Karpas-422 (cell line): ENCODE measurements around the gene TTC3. TPM values are rescaled to one million over a fixed set of nuclear protein-coding genes. Genes with fewer than 3 reads are reported as not detected.
"Not testable (repeated sequence)": the region's sequence is repeated elsewhere in the genome, so short reads cannot be mapped to it uniquely, and the experiment has no call there.

Source experiments
- DNase-seq: peaks from one replicate; pipeline ENCODE4 v3.0.0-alpha.2; 2015
- H2AFZ ChIP-seq: fragments of 200-600 bp; sonication (generic); 2 replicates; pipeline ENCODE4 v1.6.1; 2014; ENCODE audit warnings: antibody characterized with exemption, low read length, mixed read lengths
- H3K27ac ChIP-seq: fragments of 200-600 bp; sonication (generic); 2 replicates; pipeline ENCODE4 v1.5.1; 2014; ENCODE audit warnings: mild to moderate bottlenecking, low read length, moderate library complexity
- H3K27me3 ChIP-seq: fragments of 200-600 bp; sonication (generic); 2 replicates; pipeline ENCODE4 v1.6.1; 2014; ENCODE audit warnings: low read length, mixed read lengths
- H3K36me3 ChIP-seq: fragments of 200-600 bp; sonication (generic); 2 replicates; pipeline ENCODE4 v1.6.1; 2014; ENCODE audit warnings: low read length, mixed read lengths; ENCODE audit not compliant: insufficient read depth
- H3K4me1 ChIP-seq: fragments of 200-600 bp; sonication (generic); 2 replicates; pipeline ENCODE4 v1.6.1; 2014; ENCODE audit warnings: mild to moderate bottlenecking, low read length, mixed read lengths
- H3K4me2 ChIP-seq: fragments of 200-600 bp; sonication (generic); 2 replicates; pipeline ENCODE4 v1.6.1; 2014; ENCODE audit warnings: low read length, low read depth, mild to moderate bottlenecking; ENCODE audit not compliant: poor library complexity, severe bottlenecking
- H3K4me3 ChIP-seq: fragments of 200-600 bp; sonication (generic); 2 replicates; pipeline ENCODE4 v1.5.1; 2014; ENCODE audit warnings: mild to moderate bottlenecking, antibody characterized with exemption, low read length, mixed read lengths
- H3K79me2 ChIP-seq: fragments of 200-600 bp; sonication (generic); 2 replicates; pipeline ENCODE4 v1.6.1; 2014; ENCODE audit warnings: mild to moderate bottlenecking, low read length, mixed read lengths
- H3K9ac ChIP-seq: fragments of 200-600 bp; sonication (generic); 2 replicates; pipeline ENCODE4 v1.6.0; 2014; ENCODE audit warnings: low read length
- H3K9me2 ChIP-seq: fragments of 200-600 bp; sonication (generic), shearing (Covaris generic); replicated peaks from 2 replicates; pipeline ENCODE4 v1.6.0; 2014; ENCODE audit warnings: mild to moderate bottlenecking, low read length, moderate library complexity; ENCODE audit not compliant: insufficient read depth
- H3K9me3 ChIP-seq: fragments of 300-700, 200-600 bp; sonication (generic); 2 replicates; pipeline ENCODE4 v1.6.1; 2014; ENCODE audit warnings: low read length, mixed read lengths
- H4K20me1 ChIP-seq: fragments of 200-600 bp; sonication (generic); 2 replicates; pipeline ENCODE4 v1.6.1; 2014; ENCODE audit warnings: mild to moderate bottlenecking, antibody characterized with exemption, low read length, low read depth; ENCODE audit not compliant: insufficient read depth
- total RNA-seq: library from RNA; depleted of rRNA; stranded (reverse); fragments of >200 nt; shearing (Covaris generic); gene quantifications from 2 replicates; pipeline ENCODE4 v1.2.3, GENCODE V29; 2014; ENCODE audit warnings: low replicate concordance

Gene TTC3
- total RNA-seq, 1 experiment from 2014 or later, result 204 TPM

DNA sequence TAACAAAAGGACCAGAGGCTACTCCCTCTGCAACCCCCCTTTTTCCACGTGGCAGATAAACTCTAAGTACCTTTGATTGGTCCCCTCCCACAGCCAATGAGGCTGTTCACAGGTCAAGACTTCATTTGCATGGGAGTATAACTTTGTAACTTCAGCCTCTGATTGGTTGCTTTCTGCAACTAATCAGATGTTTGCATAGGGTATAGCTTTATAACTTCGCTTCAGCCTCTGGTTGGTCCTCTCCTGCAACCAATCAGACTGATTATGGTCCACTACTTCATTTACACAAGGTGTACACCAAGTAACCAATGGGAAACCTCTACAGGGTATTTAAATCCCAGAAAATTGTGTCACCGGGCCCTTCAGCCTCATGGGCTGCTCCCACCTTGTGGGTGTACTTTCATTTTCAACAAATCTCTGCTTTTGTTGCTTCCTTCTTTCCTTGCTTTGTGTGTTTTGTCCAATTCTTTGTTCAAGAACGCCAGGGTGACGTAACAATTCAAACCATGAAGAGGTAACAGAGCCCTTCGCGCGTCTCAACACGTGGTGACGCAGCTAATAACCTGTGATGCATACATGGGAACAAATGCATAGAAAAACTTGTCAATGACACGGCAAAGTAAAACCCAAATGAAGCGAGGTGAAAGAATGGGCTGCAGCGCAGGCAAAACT is 146.8 kb downstream of the TTC3 start:
- H3K4me3 ChIP-seq, result peak overlapping the region; percentile 80
- no peaks in the 10 kb centered on the region for H3K9me3 ChIP-seq
- peak; percentile 66 for DNase-seq
- peak overlapping the region; percentile 96 for H3K4me2 ChIP-seq
- H3K27me3 ChIP-seq, result no peaks in the 10 kb centered on the region
- 0 out of 2 replicates have a peak, but pooled peaks cover under 1% of the 10 kb centered on the region for H4K20me1 ChIP-seq
- peaks cover 28% of the 10 kb centered on the region for H3K36me3 ChIP-seq
- peaks cover 25% of the 10 kb centered on the region for H3K4me1 ChIP-seq
- no peaks in the 10 kb centered on the region for H3K9me2 ChIP-seq
- H3K27ac ChIP-seq, result peak overlapping the region; percentile 78
- peaks cover 37% of the 10 kb centered on the region for H3K79me2 ChIP-seq
- H2AFZ ChIP-seq, result no peak overlapping the region; the same call in 1 of the 2 replicates
- peak overlapping the region; percentile 85 for H3K9ac ChIP-seq

DNA sequence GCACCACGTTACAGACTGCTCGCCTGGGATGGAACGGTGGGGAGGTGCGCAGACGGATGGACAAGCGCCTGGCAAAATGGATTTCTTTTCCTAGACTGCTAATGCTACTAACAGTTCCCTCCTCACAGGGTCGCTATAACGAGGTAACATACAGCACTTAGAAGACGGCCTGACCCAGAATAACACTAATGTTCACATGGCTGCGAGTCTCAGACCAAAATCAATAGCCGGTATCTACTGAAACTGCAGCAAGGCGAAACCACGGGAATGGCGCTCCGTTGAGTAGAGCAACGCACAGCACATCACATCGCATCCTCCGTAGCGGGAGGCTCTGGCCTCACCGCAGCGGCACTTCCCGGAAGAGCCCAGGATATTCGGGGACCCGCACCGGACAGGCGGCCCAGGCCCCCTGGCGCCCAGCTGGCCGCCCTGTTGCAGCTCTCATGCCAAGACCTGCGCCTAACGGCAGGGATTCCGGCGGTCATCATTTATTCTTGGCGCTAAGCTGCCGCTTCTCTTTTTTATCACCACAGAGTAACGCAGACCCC is 147.5 kb downstream of the TTC3 start:
- H3K9me3 ChIP-seq, result no peaks in the 10 kb centered on the region
- peak overlapping the region; percentile 80 for H3K4me3 ChIP-seq
- H4K20me1 ChIP-seq, result 0 out of 2 replicates have a peak, but pooled peaks cover 7% of the 10 kb centered on the region
- no peaks in the 10 kb centered on the region for H3K27me3 ChIP-seq
- peaks cover 43% of the 10 kb centered on the region for H3K79me2 ChIP-seq
- H3K9me2 ChIP-seq, result no peaks in the 10 kb centered on the region
- H3K27ac ChIP-seq, result peak overlapping the region; percentile 78
- DNase-seq, result no peak
- H3K4me2 ChIP-seq, result peak overlapping the region; percentile 96
- peaks cover 34% of the 10 kb centered on the region for H3K36me3 ChIP-seq
- peak overlapping the region; percentile 72; the same call in 1 of the 2 replicates for H2AFZ ChIP-seq
- H3K9ac ChIP-seq, result peak overlapping the region; percentile 85
- peaks cover 25% of the 10 kb centered on the region for H3K4me1 ChIP-seq

DNA sequence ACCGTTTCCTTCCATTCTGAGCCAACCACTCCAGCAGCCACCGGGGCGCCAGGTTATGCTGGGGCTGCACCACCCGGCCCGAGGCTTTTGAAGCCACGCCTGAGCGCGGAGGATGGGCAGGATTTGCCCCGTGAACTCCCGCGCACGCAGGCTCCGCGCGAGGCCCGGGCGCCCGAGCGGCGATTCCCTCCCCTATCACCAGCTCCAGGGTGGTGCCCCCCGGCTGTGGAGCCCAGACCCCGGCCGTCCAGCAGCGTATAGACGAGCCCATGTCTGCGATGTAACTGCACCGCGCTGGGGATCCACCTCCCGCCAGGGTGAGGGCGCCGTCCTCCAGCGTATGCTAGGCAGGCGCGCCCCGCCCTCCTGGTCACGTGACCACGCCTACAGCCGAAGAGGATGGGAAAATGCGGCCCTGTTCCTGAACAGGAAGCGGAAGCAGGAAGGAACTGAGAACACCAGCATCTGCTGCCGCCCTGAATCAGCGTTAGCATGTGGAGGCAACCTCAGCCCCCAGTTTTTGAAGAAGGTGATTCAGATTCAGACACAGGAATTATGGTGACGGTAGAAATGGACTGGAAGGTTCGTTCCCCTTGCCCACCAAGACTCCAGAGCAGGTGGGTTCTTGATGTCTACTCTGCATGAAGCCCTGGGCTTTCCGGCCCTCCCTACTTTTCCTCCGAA is 148.1 kb downstream of the TTC3 start:
- Histone ChIP-seq H2AFZ (peak overlapping the region; percentile 72; the same call in 1 of the 2 replicates), H3K27me3 (no peaks in the 10 kb centered on the region), H3K4me3 (peak overlapping the region; percentile 80), H3K36me3 (peaks cover 41% of the 10 kb centered on the region), H3K4me2 (peak overlapping the region; percentile 96), H3K9me2 (no peaks in the 10 kb centered on the region), H3K27ac (peak overlapping the region; percentile 78), H3K9ac (peak overlapping the region; percentile 85), H3K79me2 (peaks cover 49% of the 10 kb centered on the region), H3K9me3 (no peaks in the 10 kb centered on the region), H4K20me1 (0 out of 2 replicates have a peak, but pooled peaks cover 9% of the 10 kb centered on the region), H3K4me1 (peaks cover 25% of the 10 kb centered on the region)
- peak; percentile 99 for DNase-seq

DNA sequence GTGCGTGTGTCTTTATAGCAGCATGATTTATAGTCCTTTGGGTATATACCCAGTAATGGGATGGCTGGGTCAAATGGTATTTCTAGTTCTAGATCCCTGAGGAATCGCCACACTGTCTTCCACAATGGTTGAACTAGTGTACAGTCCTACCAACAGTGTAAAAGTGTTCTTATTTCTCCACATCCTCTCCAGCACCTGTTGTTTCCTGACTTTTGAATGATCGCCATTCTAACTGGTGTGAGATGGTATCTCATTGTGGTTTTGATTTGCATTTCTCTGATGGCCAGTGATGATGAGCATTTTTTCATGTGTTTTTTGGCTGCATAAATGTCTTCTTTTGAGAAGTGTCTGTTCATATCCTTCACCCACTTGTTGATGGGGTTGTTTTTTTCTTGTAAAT is 149.2 kb downstream of the TTC3 start:
- not testable (repeated sequence) for H3K9me3 ChIP-seq, H3K9ac ChIP-seq, H3K4me3 ChIP-seq, H3K4me2 ChIP-seq, H2AFZ ChIP-seq, DNase-seq, H4K20me1 ChIP-seq, H3K27ac ChIP-seq, H3K9me2 ChIP-seq, H3K27me3 ChIP-seq
- H3K79me2 ChIP-seq, result peaks cover 60% of the 10 kb centered on the region
- H3K36me3 ChIP-seq, result peaks cover 50% of the 10 kb centered on the region
- H3K4me1 ChIP-seq, result peaks cover 25% of the 10 kb centered on the region

DNA sequence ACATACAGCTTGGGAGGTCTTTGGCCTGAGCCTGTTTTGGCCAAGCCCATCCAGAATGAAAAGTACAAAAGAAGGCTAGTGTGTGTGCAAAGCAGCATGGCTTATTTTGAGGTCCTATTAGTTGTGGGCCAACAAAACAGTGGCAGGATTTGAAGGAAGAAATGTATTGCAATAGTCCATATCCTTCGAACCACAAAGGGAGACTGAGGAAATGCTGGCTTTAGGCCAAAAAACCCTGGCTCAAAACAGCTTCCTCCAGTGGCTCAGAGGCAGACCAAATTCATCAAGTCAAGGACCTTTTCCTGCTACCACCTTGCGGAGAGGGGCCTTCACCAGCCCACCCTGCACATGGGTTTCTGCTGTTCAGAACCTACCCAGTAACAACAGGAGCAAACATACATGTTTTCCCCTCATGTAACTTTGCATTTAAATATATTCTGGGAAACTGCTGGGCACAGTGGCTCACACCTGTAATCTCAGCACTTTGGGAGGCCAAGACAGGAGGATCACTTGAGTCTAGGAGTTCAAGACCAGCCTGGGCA is 150.8 kb downstream of the TTC3 start:
- no peaks in the 10 kb centered on the region for H3K9me3 ChIP-seq
- no peak overlapping the region for H3K4me3 ChIP-seq
- H2AFZ ChIP-seq, result no peak overlapping the region
- H3K9me2 ChIP-seq, result no peaks in the 10 kb centered on the region
- H4K20me1 ChIP-seq, result 0 out of 2 replicates have a peak, but pooled peaks cover 9% of the 10 kb centered on the region
- peaks cover 46% of the 10 kb centered on the region for H3K36me3 ChIP-seq
- peaks cover 72% of the 10 kb centered on the region for H3K79me2 ChIP-seq
- no peak overlapping the region for H3K9ac ChIP-seq
- H3K4me2 ChIP-seq, result no peak overlapping the region
- H3K27me3 ChIP-seq, result no peaks in the 10 kb centered on the region
- H3K27ac ChIP-seq, result no peak overlapping the region
- DNase-seq, result no peak
- H3K4me1 ChIP-seq, result peaks cover 25% of the 10 kb centered on the region

DNA sequence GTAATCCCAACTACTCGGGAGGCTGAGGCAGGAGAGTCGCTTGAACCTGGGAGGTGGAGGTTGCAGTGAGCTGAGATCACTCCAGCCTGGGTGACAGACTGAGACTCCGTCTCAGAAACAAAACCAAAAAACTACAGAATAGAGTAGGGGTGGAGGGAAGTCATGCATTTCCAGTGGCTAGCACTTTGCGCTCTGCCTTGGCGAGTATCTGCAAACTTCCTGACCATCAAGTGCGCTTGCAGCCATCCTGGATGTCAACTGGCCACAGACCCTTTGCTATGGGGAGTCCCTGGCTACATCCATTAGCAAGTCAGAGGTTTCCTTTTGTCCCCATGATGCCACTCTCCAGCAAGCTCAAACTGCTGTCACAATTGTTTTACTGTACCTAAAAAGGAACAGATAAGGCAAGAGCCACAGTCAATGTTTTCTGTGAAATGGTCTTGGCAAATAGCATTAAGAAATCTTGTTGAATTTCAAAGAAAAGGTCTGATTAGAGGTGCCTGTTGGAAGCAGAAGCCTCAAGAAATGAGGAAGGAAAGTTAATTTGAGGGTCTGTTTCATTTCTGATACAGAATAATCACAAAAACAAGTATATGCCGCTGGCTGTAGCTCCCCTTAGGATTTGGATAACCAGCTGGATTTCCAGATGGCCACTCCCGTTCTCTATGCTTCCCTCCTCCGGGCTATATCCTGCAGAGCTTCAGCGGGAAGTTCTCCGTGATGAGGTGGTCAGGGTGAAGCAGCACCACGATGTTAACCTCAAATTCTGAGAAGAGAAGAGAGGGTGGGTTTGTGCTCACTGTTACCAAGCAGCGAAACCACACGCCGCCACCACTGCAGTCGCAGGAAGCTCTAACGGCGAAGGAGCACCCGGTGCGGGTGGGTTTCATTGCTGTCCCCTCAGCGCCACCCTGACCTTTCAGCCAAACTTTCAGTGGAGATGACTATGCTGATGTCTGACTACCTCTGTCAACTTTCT is 152.1 kb downstream of the TTC3 start:
- Histone ChIP-seq H3K79me2 (peaks cover 81% of the 10 kb centered on the region), H3K27ac (no peak overlapping the region), H3K27me3 (no peaks in the 10 kb centered on the region), H3K9me2 (no peaks in the 10 kb centered on the region), H3K4me3 (no peak overlapping the region), H3K36me3 (peaks cover 46% of the 10 kb centered on the region), H3K4me1 (peaks cover 19% of the 10 kb centered on the region), H4K20me1 (0 out of 2 replicates have a peak, but pooled peaks cover 9% of the 10 kb centered on the region), H3K9me3 (no peaks in the 10 kb centered on the region), H2AFZ (no peak overlapping the region), H3K9ac (no peak overlapping the region), H3K4me2 (no peak overlapping the region)
- DNase-seq, result no peak

DNA sequence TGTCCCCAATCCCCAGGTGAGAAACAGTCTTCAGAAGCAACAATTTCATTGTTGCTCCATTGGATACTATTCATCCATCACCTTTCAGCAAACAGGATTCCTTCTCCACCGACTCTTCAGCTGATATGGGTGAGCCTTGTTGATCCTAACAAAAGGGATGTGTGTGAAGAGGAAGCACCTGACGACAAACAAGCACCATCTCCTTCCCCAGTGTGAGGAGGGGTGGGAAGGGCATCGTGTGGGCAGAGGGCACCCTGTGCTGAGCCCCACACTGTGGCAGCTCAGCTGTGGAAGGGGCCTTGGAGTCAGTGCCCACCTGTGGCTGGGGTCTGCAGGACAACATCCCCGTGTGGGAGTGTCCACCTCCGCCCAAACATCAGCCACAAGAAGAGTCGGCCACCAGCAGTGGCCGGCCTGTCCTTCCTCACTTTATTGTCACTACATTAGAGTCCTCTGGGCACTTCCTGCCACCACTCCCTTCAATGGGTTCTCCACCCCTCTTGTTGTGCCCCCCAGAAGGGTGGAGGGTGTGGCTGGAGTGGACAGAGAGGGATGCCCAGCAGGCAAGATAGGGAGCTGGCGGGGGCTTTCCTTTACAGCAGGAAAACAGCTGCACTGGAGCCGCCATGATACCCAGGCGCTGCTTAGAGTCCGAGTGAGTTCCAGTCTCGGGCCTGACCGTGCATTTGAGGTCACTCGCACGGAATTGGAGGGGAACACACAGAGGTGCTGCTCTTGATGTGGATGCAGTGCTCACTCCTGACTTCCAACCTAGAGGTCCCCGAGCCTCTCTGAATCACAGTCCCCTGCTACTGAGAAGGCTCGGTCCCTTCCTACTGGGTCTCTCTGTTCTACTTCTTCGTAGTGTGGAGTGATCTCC is 153.2 kb downstream of the TTC3 start:
- Histone ChIP-seq H3K79me2 (peaks cover 87% of the 10 kb centered on the region), H3K4me1 (peaks cover 9% of the 10 kb centered on the region), H3K4me3 (no peak overlapping the region), H4K20me1 (0 out of 2 replicates have a peak, but pooled peaks cover 14% of the 10 kb centered on the region), H2AFZ (no peak overlapping the region), H3K9me2 (no peaks in the 10 kb centered on the region), H3K27ac (no peak overlapping the region), H3K9ac (no peak overlapping the region), H3K27me3 (no peaks in the 10 kb centered on the region), H3K9me3 (no peaks in the 10 kb centered on the region), H3K36me3 (peaks cover 57% of the 10 kb centered on the region), H3K4me2 (no peak overlapping the region)
- no peak for DNase-seq
